GM10847 (cell line): Measurements from ENCODE around the gene ID4.

Source experiments
- POLR2A ChIP-seq: IDR thresholded peaks from 2 replicates; pipeline ENCODE4 v1.6.1; 2011; ENCODE audit not compliant: insufficient read length; ENCODE audit errors: extremely low read depth

ID4 gene

DNA sequence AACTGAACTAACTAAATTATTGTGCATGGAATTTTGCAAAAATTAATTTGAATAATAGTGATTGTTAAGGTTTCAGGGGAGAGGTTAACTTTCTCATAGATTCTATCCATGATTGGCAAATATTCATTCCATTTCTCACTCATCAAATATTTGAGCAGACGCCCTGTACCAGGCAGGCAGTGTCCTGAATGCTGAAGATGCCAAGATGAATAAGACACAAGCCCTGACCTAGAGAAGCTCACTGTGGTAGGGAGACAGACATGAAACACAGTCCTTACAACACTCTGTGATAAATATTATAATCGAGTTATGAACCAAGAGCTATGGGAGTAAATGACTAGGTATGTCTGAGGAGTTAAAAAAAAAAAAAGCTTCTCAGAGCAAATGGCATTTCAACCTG lies 18.4 kb upstream of the ID4 start:
- TF ChIP-seq POLR2A = no peak

DNA sequence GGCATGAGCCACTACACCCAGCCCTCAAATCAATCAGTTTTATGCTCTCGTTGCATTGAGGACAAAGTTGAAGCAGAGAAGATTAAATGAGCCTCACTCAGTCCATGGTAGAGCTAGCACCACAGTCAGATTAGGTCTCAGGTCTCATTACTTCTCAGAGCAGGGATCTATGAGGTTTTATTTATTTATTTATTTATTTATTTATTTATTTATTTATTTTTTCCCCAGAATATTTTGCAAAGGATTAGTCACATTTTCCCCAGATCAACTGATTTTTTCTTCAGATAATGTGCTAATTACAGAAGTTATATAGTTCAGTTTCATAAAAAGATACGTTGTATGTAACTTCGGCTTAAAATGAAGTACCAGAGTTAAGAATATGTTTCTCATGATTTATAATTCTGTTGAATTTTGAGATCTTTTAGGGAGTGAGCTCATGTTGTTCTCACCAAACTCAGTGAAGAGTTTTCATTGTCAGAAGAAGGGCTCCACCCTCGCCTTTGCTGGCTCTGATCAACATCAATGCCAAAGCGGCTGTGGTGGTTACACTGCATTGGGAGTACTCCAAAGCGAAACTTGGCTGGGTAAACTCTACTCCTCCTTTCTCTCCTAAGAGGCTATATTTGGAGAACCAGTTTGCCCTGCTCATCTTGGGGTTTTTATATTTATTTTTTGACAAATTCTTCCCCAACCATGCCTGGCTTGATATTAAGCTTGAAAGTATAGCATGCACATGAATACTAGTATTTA lies 12.9 kb upstream of the ID4 start:
- TF ChIP-seq POLR2A = no peak

DNA sequence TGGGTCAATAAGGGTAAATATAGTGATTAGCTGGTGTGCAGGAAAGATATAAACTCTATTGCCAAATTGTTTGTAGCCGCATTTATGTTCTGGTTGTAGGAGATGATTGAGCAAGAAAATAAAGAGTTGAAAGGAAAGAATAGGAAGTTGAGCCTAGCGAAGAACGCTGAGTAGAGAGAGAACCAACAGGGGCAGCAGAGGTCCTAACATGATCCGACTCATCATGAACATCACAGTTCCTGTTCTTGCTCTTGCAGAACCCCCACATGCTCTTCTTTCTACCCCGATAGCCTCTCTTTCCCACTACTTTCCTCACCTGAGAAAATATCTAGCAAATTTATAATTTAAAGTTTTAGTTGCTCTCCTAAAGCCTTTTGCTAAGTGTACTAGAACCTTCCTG lies 9.9 kb upstream of the ID4 start:
- TF ChIP-seq POLR2A = no peak

DNA sequence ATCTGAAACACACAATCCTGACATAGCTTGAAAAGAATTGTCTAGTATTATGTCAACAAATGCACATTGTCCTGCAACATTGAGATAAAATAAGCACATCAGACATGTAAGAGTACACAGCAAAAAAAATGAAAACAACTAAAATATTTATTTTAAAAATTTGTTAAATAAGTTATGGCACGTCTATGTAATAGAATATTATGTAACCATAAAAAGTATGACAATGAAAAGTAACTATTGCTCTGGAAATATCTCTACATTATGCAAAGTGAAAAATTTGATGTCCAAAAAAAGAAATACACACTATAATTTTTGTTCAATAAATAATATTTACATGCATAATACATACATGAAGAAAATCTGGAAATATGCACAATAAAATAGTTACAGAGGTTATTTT lies 9.3 kb upstream of the ID4 start:
- no peak for TF ChIP-seq POLR2A

DNA sequence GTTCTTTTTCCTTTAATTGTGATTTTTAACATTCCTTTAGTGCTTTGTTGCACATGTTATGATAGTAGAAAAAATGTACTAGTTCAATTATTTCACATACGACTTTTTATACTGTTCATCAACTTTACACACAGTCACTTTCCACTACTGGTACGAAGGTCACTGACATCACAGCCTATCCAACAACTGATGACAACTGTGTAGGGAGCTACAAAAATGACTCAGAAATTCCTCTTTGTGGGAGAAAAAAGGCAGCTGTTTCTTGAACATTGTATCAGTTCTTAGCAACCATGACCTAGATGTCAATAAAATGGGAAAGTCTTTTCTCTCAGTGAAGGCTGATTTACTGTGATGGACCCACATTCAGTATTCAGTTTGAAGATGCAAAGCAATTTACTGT lies 7.0 kb upstream of the ID4 start:
- TF ChIP-seq POLR2A = no peak

DNA sequence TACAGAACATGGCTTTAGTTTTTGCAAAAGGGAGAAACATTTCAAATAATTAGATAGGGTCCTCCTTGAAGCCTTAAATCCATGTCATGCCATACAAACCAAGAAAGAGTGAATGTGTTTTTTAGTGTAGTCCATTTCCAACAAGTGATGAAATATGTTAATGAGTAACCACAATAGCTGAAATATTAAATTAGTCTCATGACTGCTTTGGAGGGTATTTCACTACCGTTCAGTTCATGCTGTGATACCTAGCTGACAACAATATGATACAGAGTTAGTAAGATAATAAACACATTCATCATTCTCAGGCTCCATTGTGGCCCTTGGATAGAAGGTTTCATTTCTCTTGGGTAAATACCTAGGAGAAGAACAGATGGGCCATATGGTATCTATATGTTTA lies 5.8 kb upstream of the ID4 start:
- no peak for TF ChIP-seq POLR2A

DNA sequence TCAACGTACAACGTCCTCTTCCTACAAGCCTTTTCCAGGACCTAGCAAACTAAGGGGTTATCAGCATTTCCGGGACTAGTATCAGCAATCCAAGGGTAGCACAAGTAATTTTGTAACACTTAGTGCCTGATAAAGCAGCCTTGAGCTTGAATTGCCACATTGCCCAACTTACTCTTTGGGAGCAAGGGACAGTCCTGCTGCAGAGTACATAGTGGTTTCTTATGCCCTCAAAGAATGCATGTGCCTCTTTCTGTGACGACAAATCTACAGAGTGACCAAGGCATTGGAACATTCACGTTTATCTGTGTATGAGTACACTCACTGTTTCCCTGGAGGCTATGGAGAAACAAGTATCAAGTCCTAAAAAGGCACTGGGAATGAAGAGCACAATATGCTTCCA lies 3.2 kb upstream of the ID4 start:
- no peak for TF ChIP-seq POLR2A

DNA sequence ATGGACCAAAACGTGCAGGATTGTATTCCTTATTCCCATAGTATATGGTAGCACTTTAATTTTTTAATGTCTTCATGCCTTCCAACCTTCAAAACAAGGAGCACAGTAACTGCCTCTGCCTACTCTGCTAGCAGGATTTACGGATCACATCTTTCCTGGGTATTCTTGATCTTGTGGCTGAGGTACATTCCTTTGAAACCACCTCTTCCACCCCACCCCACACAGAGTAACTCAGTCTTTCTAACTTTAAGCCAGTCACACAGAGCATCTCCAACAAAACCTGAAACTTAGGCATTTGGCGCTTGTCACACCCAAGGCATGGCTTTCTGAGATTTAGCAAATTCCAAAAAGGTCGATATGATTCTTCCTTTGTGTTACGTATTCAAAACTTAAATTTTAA lies 2.3 kb upstream of the ID4 start:
- TF ChIP-seq POLR2A = no peak

DNA sequence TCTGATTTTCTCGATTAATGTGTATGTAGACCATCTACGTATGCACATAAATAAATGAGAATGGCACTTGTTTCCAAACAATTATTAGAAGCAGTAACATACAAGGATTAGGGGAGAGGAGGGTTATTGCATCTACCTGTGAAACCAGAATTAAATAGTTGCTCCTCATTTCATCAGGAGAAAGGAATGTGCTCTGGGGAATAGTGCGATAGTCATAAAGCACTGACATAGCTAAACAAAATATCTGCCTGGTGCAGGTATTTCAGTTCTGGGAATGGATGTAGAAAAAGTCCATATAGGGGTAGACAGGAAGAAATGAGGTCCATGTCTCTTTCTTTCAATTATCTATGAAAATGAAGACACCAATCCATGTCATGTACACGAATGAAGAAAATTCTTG lies 1.6 kb upstream of the ID4 start:
- no peak for TF ChIP-seq POLR2A

DNA sequence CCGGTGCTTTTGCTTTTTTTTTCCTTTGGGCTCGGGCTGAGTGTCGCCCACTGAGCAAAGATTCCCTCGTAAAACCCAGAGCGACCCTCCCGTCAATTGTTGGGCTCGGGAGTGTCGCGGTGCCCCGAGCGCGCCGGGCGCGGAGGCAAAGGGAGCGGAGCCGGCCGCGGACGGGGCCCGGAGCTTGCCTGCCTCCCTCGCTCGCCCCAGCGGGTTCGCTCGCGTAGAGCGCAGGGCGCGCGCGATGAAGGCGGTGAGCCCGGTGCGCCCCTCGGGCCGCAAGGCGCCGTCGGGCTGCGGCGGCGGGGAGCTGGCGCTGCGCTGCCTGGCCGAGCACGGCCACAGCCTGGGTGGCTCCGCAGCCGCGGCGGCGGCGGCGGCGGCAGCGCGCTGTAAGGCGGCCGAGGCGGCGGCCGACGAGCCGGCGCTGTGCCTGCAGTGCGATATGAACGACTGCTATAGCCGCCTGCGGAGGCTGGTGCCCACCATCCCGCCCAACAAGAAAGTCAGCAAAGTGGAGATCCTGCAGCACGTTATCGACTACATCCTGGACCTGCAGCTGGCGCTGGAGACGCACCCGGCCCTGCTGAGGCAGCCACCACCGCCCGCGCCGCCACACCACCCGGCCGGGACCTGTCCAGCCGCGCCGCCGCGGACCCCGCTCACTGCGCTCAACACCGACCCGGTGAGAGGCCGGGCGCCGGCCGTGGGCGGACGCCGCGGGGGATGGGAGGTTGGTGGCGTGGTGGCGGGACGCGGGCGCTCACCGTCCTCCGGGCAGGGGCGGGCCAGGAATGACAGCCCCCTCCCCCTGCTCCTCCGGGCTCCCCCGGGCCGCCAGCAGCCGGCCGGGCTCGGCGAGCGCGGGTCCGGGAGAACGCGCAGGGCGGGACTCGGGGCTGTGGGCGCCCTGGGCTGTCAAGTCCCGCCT lies 606 bp downstream of the ID4 start:
- no peak for TF ChIP-seq POLR2A

DNA sequence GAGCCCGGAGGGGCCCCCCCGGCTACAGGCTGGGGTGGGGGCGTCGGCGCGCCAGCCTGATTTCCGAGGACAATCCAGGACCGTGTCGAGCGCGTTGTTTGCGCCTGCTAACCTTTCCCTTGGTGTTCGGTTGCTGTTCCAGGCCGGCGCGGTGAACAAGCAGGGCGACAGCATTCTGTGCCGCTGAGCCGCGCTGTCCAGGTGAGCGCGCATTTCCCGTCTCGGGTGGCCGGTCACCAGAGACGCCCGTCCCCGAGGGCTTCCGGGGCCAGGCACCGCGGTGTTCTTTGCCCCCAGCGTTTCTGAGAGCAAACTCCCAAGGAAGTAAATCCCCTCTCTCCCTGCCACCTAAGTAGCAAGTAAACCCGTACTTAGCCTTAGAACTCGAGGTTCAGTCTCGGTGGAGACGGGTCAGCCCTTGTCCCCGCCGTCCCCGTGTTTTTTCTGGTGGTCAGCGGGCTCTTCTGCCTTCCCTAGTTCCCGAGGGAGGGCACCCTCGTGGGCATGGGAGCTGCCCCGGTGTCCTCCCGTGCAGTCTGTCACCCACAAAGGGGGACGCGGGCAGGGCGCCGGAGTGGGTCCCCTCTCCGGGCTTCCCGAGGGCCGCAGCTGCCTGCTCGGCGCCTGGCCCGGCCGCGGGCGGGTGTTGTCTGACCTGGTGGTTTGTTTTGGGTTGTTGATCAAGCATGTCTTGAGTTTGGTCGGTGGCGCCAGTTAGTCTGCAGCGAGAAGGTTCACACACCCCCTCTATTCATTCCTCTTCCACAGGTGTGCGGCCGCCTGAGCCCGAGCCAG lies 1.5 kb downstream of the ID4 start:
- no peak for TF ChIP-seq POLR2A

DNA sequence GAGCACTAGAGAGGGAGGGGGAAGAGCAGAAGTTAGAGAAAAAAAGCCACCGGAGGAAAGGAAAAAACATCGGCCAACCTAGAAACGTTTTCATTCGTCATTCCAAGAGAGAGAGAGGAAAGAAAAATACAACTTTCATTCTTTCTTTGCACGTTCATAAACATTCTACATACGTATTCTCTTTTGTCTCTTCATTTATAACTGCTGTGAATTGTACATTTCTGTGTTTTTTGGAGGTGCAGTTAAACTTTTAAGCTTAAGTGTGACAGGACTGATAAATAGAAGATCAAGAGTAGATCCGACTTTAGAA lies 2.0 kb downstream of the ID4 start:
- TF ChIP-seq POLR2A = no peak

DNA sequence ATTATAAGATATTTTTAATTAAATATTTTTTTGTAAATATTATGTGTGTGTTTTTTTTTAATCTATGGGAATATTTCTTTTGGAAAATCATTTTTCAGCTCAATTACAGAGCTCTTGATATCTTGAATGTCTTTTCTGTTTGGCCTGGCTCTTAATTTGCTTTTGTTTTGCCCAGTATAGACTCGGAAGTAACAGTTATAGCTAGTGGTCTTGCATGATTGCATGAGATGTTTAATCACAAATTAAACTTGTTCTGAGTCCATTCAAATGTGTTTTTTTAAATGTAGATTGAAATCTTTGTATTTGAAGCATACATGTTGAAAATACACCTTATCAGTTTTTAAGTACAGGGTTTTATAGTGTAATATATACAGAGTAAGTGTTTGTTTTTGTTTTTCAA lies 2.6 kb downstream of the ID4 start:
- no peak for TF ChIP-seq POLR2A

DNA sequence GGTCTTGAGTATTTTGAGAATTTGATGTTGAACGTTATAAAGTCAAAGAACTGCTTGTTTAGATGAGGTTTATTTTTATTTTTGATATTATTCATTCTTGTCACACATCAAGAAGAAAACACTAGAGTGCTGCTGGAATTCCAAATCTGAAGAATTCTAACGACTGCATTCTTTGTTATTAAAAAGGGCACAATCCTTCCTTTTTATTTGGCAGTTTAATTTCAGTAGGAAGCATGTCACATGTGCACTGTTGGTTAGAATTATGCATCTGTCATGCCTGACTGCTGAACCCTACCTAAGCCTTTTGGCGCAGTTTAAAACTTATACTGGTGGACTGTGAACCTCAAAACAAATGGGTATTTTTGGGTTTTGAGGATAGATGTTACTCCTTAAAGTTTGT lies 4.0 kb downstream of the ID4 start:
- no peak for TF ChIP-seq POLR2A

DNA sequence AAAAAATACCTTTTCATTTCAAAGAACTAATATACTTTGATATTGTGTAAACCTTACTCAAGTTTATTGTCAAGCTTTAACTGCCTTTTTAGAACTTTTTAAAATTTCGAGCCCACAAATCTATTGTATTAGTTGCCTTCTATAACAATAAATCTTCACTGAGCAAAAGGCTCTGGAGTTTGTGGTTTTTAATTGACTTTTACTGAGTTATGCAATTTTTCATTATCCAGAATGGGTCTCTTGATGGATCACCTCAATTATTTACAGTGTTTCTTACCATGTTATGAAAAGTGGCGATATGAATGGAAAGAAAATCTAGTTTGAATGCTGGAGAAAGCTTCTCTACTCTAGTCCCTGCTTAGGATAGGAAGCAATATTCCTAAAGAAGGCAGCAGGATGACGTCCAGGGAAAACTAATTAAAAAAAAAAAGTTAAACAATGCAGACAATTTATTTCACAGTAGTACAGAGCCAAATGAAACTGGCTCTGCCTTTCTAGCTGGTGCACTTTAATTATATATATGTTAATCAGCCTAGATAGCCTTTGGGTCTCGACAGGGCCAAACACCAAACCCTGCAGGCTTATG lies 5.0 kb downstream of the ID4 start:
- no peak for TF ChIP-seq POLR2A
